ENCODE results near the gene XXYLT1. TPM values are rescaled to one million over a fixed set of nuclear protein-coding genes. Genes with fewer than 3 reads are reported as not detected.

XXYLT1 gene
- total and polyA plus RNA-seq, 2 of the 4 experiments (the other 2 are of a cell fraction) = 14.7 to 18.1 TPM

DNA sequence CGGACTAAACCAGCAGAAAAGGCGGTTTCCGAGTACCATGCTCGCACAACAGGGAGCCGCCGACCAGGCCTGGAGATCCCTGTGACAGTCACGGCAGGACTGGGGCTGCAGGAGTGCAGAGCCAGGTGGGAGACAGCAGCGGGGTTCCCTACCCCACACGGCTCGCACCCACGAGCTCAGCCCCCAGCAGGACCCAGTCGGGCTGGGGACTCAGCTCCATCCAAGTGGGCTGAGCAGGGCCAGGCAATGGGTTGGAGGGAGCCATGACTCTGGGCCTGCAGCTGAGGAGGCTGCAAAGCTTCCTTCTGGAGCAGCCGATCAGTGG, 15.8 kb downstream of the XXYLT1 start:
- WGBS, 2 experiments (ENCODE audit: extremely low coverage in 2 of 2, insufficient read length in 1 of 2) = 77% methylated on average over 6 of the region's 13 CpGs; no CpG with 5 or more reads in 1 of the 2 experiments

More for the DNA sequence above, 15.8 kb downstream of the XXYLT1 start:
- Histone ChIP-seq H3K4ac (ENCODE audit: low read depth, low read length) (no peak overlapping the region), H3K36me3 (ENCODE audit: control insufficient read depth, insufficient read depth, low read length) (no peaks in the 10 kb centered on the region), H2BK20ac (ENCODE audit: low read depth, low read length) (no peak overlapping the region), H3K27me3 (ENCODE audit: control insufficient read depth, insufficient read depth, low read length) (no peaks in the 10 kb centered on the region), H2AK9ac (replicated peaks; ENCODE audit: low read depth, low read length, poor library complexity) (no peak overlapping the region), H4K8ac (ENCODE audit: low read depth in 2 of 2, low read length in 2 of 2) (no peak overlapping the region), H3K9ac (ENCODE audit: low read depth, low read length) (no peak overlapping the region), H3K23ac (ENCODE audit: low read depth, low read length) (no peak overlapping the region), H3K9me1 (ENCODE audit: insufficient read depth, low read length) (peaks cover 10% of the 10 kb centered on the region), H3K4me1 (ENCODE audit: control insufficient read depth, insufficient read depth, low read length) (peaks cover 20% of the 10 kb centered on the region), H3K79me1 (ENCODE audit: low read depth in 1 of 2, low read length in 2 of 2) (peaks cover 22 to 59% of the 10 kb centered on the region in 2 experiments), H4K5ac (ENCODE audit: low read depth, low read length) (no peak overlapping the region), H4K91ac (ENCODE audit: insufficient read depth, low read depth, low read length) (no peak overlapping the region), H2AFZ (replicated peaks; ENCODE audit: low read length, poor library complexity) (no peak overlapping the region), H2BK120ac (ENCODE audit: low read depth, low read length) (no peak overlapping the region), H4K20me1 (ENCODE audit: insufficient read depth, low read length) (no peaks in the 10 kb centered on the region; the same call in none of the 2 replicates), H2BK5ac (ENCODE audit: low read depth, low read length, poor library complexity, severe bottlenecking) (no peak overlapping the region), H3K9me3 (ENCODE audit: control insufficient read depth, insufficient read depth, low read length) (no peaks in the 10 kb centered on the region), H3K18ac (ENCODE audit: low read depth, low read length) (no peak overlapping the region), H2AK5ac (ENCODE audit: low read depth, low read length) (no peak overlapping the region), H2BK15ac (ENCODE audit: low read depth, low read length) (no peak overlapping the region), H3K4me3 (ENCODE audit: insufficient read depth, low read depth, low read length) (no peak overlapping the region), H3K4me2 (ENCODE audit: low read depth, low read length) (no peak overlapping the region), H3K14ac (replicated peaks; ENCODE audit: low read depth, low read length) (no peak overlapping the region), H3K27ac (ENCODE audit: insufficient read depth, low read length) (no peak overlapping the region), H3K56ac (ENCODE audit: extremely low read depth, insufficient read depth, low read length) (no peak overlapping the region)
- in situ Hi-C loops (cut with MboI; ENCODE audit: low sequenced_read_pairs) (loop anchor here (10.0 kb wide), 1 partner anchor 140 kb away; no protein-coding TSS in a partner anchor), intact Hi-C loops (cut with micrococcal nuclease) (loop anchor here (10.0 kb wide), 1 partner anchor 100 kb away; no protein-coding TSS in a partner anchor), dilution Hi-C loops (cut with HindIII; ENCODE audit: low sequenced_read_pairs, unreplicated experiment) (no loop called here)
- ATAC-seq (ENCODE audit: low read depth) (no peak), DNase-seq (no peak)
- ChIA-PET CTCF (interaction anchor here (1.1 to 1.2 kb wide), 2 partner anchors 16 to 66 kb away, joined by 3 read pairs; partner anchors contain the start of gene XXYLT1), POLR2A (ENCODE audit: unreplicated experiment) (no interaction called here)
- no TSS peak for BruUV-seq (replicated peaks)
- TF ChIP-seq CHD1 (IDR thresholded peaks at IDR 0.05; ENCODE audit: low read depth, low read length) (no peak), FOS (IDR thresholded peaks at IDR 0.05; ENCODE audit: low read depth, low read length) (no peak), CEBPB (IDR thresholded peaks at IDR 0.05; ENCODE audit: low read depth, low read length) (no peak)
- TF ChIP-seq, protein P1, sequence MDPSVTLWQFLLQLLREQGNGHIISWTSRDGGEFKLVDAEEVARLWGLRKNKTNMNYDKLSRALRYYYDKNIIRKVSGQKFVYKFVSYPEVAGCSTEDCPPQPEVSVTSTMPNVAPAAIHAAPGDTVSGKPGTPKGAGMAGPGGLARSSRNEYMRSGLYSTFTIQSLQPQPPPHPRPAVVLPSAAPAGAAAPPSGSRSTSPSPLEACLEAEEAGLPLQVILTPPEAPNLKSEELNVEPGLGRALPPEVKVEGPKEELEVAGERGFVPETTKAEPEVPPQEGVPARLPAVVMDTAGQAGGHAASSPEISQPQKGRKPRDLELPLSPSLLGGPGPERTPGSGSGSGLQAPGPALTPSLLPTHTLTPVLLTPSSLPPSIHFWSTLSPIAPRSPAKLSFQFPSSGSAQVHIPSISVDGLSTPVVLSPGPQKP (IDR thresholded peaks at IDR 0.05; ENCODE audit: borderline replicate concordance, low read depth, low read length) = no peak

Data from IMR-90 (cell line).